Adrenal gland (tissue), 12 donors: ENCODE results near the gene WIF1. TPM values are rescaled to one million over a fixed set of nuclear protein-coding genes. Genes with fewer than 3 reads are reported as not detected.
A peak's percentile ranks its signal among the peaks of the same experiment; 100 is the strongest.

ENCODE experiments used
- DNase-seq, 7 donors: peaks; one replicate each; pipeline ENCODE4 v3.0.0-alpha.2; 2019 to 2020
- H3K27ac ChIP-seq, 5 donors: fragments of 200-600 bp; sonication (generic) in 4 of 5; 1 replicate in 3 of 5; 2 replicates in 2 of 5; pipeline versions ENCODE4 v1.5.1 to v1.8.0; 2016 to 2020; ENCODE audit warnings: mild to moderate bottlenecking in 1 of 5
- H3K27me3 ChIP-seq: fragments of 200-600 bp; 2 replicates; pipeline ENCODE4 v1.8.0; 2021
- H3K36me3 ChIP-seq, 2 donors: fragments of 200-600 bp; replicated peaks in 1 of 2; 1 replicate in 1 of 2; 2 replicates in 1 of 2; pipeline versions ENCODE4 v1.5.1 to v1.8.0; 2018 to 2022
- H3K4me1 ChIP-seq, 2 donors: fragments of 200-600 bp; replicated peaks in 1 of 2; 1 replicate in 1 of 2; 2 replicates in 1 of 2; pipeline versions ENCODE4 v1.5.1 to v1.8.0; 2018 to 2021
- H3K4me3 ChIP-seq, 4 donors: fragments of 200-600 bp; sonication (generic) in 3 of 4; one replicate each; pipeline ENCODE4 v1.5.1; 2016 to 2018
- H3K9me3 ChIP-seq, 3 donors: fragments of 200-600 bp; sonication (generic) in 1 of 3; replicated peaks in 1 of 3; 1 replicate in 2 of 3; 2 replicates in 1 of 3; pipeline versions ENCODE4 v1.5.1 to v1.8.0; 2016 to 2021
- POLR2A ChIP-seq, 2 donors: fragments of 450-650 bp; IDR thresholded peaks; one replicate each; pipeline ENCODE4 v1.6.1; 2017; ENCODE audit warnings: antibody characterized with exemption in 2 of 2, mild to moderate bottlenecking in 2 of 2, moderate library complexity in 1 of 2
- WGBS, 4 donors: extraction: QIAGEN DNeasy Blood & Tissue Kit in 2 of 4; methylation state at CpG; one replicate each; pipeline versions ENCODE4 v1.1.5 to v1.1.7; 2013 to 2017; 5-methylcytosine and 5-hydroxymethylcytosine counted together
- intact Hi-C, 2 donors: fragments of 100-400 bp; cut with DNase I; formaldehyde crosslinking; loops; one replicate each; pipeline versions ENCODE4 v1.14.1 to v1.15.0; 2022 to 2023
- polyA plus RNA-seq, 3 donors: library from polyadenylated mRNA; stranded (reverse); fragments of 200-250 nt in 2 of 3; fragments of 350-450 nt in 1 of 3; fragmentation: Illumina TruSeq in 1 of 3; extraction: RNeasy Lipid Tissue Mini Kit (QIAGEN cat#74804) in 1 of 3; gene quantifications; one replicate each; pipeline ENCODE4 v1.2.3, GENCODE V29; 2013 to 2014
- total RNA-seq, 9 donors: library from RNA; depleted of rRNA in 4 of 9; stranded (reverse); fragments of >200 nt in 4 of 9; fragments of 120-200 nt in 1 of 9; fragmentation: NEBNext Ultra II Directional in 1 of 9; extraction: Animal tissue kit (Norgen Biotek cat#: 25700) in 1 of 9; gene quantifications; one replicate each; pipeline versions ENCODE4 v1.1.0 to v1.2.4, GENCODE V29; 2013 to 2023
- TF ChIP-seq, protein P1 (sequence below), 6 experiments: fragments of 450-650 bp in 4 of 6; fragments of 200-600 bp in 2 of 6; sonication (generic) in 1 of 6; IDR thresholded peaks; 1 replicate in 5 of 6; 2 replicates in 1 of 6; pipeline versions ENCODE4 v1.5.1 to v1.8.0; 2016 to 2021; ENCODE audit warnings: antibody characterized with exemption in 6 of 6, mild to moderate bottlenecking in 2 of 6, moderate library complexity in 1 of 6
- donor health status: healthy with polysubstance abuse.
- donor health status: Bipolar disorder and iron deficiency.
- donor health status: DM: yes; HTN: yes; CAD: no.
- donor health status: DM: no; HTN: no; CAD: no.
- donor health status: DM: no; HTN: no; CAD: no.
- donor health status: DM: yes; HTN: yes; CAD: no.

WIF1 gene
- total and polyA plus RNA-seq, 12 donors = 0.12 to 3.8 (median 0.51) TPM; not detected in 3

- H3K27ac ChIP-seq = no peak overlapping the region
- intact Hi-C loops = loop anchor here in 1 of 2 donors (5.0 kb wide), 1 partner anchor 215 kb away; no protein-coding TSS in a partner anchor
- H3K9me3 ChIP-seq = no peaks in the 10 kb centered on the region
- no peak for DNase-seq
- no peaks in the 10 kb centered on the region for H3K4me1 ChIP-seq
- TF ChIP-seq, protein P1, sequence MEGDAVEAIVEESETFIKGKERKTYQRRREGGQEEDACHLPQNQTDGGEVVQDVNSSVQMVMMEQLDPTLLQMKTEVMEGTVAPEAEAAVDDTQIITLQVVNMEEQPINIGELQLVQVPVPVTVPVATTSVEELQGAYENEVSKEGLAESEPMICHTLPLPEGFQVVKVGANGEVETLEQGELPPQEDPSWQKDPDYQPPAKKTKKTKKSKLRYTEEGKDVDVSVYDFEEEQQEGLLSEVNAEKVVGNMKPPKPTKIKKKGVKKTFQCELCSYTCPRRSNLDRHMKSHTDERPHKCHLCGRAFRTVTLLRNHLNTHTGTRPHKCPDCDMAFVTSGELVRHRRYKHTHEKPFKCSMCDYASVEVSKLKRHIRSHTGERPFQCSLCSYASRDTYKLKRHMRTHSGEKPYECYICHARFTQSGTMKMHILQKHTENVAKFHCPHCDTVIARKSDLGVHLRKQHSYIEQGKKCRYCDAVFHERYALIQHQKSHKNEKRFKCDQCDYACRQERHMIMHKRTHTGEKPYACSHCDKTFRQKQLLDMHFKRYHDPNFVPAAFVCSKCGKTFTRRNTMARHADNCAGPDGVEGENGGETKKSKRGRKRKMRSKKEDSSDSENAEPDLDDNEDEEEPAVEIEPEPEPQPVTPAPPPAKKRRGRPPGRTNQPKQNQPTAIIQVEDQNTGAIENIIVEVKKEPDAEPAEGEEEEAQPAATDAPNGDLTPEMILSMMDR (IDR thresholded peaks at IDR 0.05) = peak in 5 of 6 experiments; percentile 30 to 47 (median 42)
- no peak for TF ChIP-seq POLR2A (IDR thresholded peaks at IDR 0.05)
- no peak overlapping the region for H3K4me3 ChIP-seq
- no peaks in the 10 kb centered on the region for H3K36me3 ChIP-seq
- no peaks in the 10 kb centered on the region for H3K27me3 ChIP-seq
Observed at GRCh38 chr12:65106948-65107347, 14.2 kb downstream of the WIF1 start.

GRCh38 chr12:65100140-65100539 is 21.0 kb downstream of the WIF1 start:
- no peak for DNase-seq
- H3K4me3 ChIP-seq = no peak overlapping the region
- WGBS, 4 donors = 63 to 72% (median 72%) methylated on average over 3 of the region's 3 CpGs
- intact Hi-C loops = no loop called here
- no peaks in the 10 kb centered on the region for H3K9me3 ChIP-seq
- H3K36me3 ChIP-seq = no peaks in the 10 kb centered on the region
- H3K4me1 ChIP-seq = no peaks in the 10 kb centered on the region
- no peak for TF ChIP-seq POLR2A (IDR thresholded peaks at IDR 0.05)
- TF ChIP-seq, protein P1 (IDR thresholded peaks at IDR 0.05) = no peak
- no peaks in the 10 kb centered on the region for H3K27me3 ChIP-seq
- H3K27ac ChIP-seq = no peak overlapping the region

DNA sequence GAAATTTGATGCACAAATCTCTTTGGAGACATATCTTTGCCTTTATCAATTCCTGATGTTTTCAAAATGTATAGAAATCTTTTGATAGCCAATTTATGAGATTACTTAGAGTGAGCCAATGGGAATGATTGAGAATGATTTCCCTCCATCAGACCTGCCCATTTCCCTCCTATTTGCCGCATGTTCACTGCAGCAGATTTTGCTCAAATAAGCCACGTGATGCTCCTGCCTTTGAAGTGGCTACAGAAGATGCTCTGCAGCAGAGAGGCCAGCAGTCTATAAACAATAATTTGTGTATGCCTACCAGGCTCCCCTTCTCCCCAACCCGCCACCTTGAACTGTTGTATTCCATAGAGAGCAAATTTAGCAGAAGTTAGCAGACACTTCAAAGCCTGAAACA is 21.9 kb downstream of the WIF1 start:
- intact Hi-C loops = no loop called here
- 78 to 86% (median 82%) methylated on average over 3 of the region's 3 CpGs for WGBS, 4 donors
- Histone ChIP-seq H3K27ac (no peak overlapping the region), H3K4me3 (no peak overlapping the region), H3K4me1 (no peaks in the 10 kb centered on the region), H3K27me3 (no peaks in the 10 kb centered on the region), H3K9me3 (no peaks in the 10 kb centered on the region), H3K36me3 (no peaks in the 10 kb centered on the region)
- TF ChIP-seq, protein P1 (IDR thresholded peaks at IDR 0.05) = no peak
- no peak for TF ChIP-seq POLR2A (IDR thresholded peaks at IDR 0.05)
- DNase-seq = no peak

DNA sequence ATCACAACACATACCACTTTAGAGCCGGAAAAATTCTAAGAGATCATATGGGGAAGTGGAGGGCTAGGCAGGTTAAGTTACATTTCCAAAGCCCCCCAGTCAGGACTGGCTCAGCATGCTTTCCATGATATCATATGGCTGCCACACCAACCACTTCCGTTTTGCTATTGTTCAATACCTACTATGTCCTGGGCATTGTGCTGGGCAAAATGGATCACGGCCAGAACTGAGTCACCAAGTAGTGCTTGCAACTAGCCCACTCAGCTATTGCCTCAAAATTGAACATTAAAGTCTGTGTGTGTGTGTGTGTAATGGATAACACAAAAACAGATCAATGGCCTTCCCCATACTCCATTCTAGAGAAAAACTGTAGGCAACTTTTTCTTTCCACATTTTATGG is 22.7 kb downstream of the WIF1 start:
- H3K9me3 ChIP-seq = no peaks in the 10 kb centered on the region
- H3K36me3 ChIP-seq = no peaks in the 10 kb centered on the region
- WGBS, 4 donors = 70 to 87% (median 80%) methylated on average over 3 of the region's 3 CpGs
- intact Hi-C loops = no loop called here
- H3K4me1 ChIP-seq = no peaks in the 10 kb centered on the region
- H3K4me3 ChIP-seq = no peak overlapping the region
- no peaks in the 10 kb centered on the region for H3K27me3 ChIP-seq
- no peak for DNase-seq
- TF ChIP-seq POLR2A (IDR thresholded peaks at IDR 0.05) = no peak
- TF ChIP-seq, protein P1 (IDR thresholded peaks at IDR 0.05) = no peak
- H3K27ac ChIP-seq = no peak overlapping the region
